Retinal pigment epithelial cell (primary cell): ENCODE data around the gene LRRC18.

Experiments
- DNase-seq: peaks from one replicate; pipeline ENCODE4 v3.0.0-alpha.2; 2010; ENCODE audit warnings: low read depth
- H3K4me3 ChIP-seq: 2 replicates; pipeline ENCODE4 v1.5.1; 2011; ENCODE audit warnings: mild to moderate bottlenecking, low read length, control low read depth, moderate library complexity
- CTCF ChIP-seq: conservative IDR thresholded peaks from 2 replicates; pipeline ENCODE4 v1.5.1; 2011; ENCODE audit warnings: low read depth, low read length, control low read depth, inconsistent platforms

The LRRC18 gene

GRCh38 chr10:48910548-48910947 is 29.1 kb downstream of the LRRC18 start:
- DNase-seq = no peak
- TF ChIP-seq CTCF = no peak
- H3K4me3 ChIP-seq = no peak overlapping the region

GRCh38 chr10:48907730-48908129 is 31.9 kb downstream of the LRRC18 start:
- no peak for TF ChIP-seq CTCF
- no peak overlapping the region for H3K4me3 ChIP-seq
- no peak for DNase-seq

- no peak for TF ChIP-seq CTCF
- DNase-seq = no peak
- no peak overlapping the region for H3K4me3 ChIP-seq
Observed at GRCh38 chr10:48906841-48907240, 32.8 kb downstream of the LRRC18 start.

GRCh38 chr10:48905311-48905710 is 34.3 kb downstream of the LRRC18 start:
- no peak for TF ChIP-seq CTCF
- DNase-seq = no peak

GRCh38 chr10:48904861-48905260 is 34.8 kb downstream of the LRRC18 start:
- TF ChIP-seq CTCF = no peak
- no peak overlapping the region for H3K4me3 ChIP-seq
- no peak for DNase-seq

More at GRCh38 chr10:48905311-48905710, 34.3 kb downstream of the LRRC18 start:
- H3K4me3 ChIP-seq = no peak overlapping the region

GRCh38 chr10:48903151-48903550 is 36.5 kb downstream of the LRRC18 start:
- no peak overlapping the region for H3K4me3 ChIP-seq
- DNase-seq = no peak
- TF ChIP-seq CTCF = no peak

- DNase-seq = no peak
- no peak for TF ChIP-seq CTCF
- no peak overlapping the region for H3K4me3 ChIP-seq
Observed at GRCh38 chr10:48902096-48902495, 37.5 kb downstream of the LRRC18 start.
